GM18907 (cell line): ENCODE measurements around the gene SEMA5B.

Experiments used
- ATAC-seq: cut with Tn5 transposase; IDR thresholded peaks from one replicate; pipeline ENCODE4 v1.9.1; 2021; ENCODE audit warnings: mild to moderate bottlenecking, moderate library complexity; ENCODE audit not compliant: unreplicated experiment

The SEMA5B gene

GRCh38 chr3:122928396-122929187, 99.0 kb downstream of the SEMA5B start:
- ATAC-seq, result no peak

DNA sequence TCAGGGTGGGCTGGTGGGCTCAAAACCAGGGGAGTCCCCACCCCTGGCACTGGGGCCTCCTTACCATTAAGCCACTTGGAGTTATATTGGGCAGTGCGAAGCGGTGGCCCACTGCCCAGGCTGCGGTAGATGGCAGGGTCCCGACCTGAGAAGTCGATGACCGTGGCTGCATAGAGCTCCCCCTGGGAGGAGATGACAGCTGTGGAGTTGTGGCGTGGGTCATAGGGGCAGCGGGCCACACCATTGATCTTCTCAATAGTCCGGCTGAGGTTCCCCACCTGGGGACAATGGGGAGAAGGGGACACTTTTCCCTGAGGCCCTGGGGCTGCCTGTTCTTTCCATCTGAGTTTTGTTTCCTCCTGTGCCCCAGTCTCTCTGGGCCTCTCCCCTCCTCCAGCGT, 99.8 kb downstream of the SEMA5B start:
- ATAC-seq, result no peak

DNA sequence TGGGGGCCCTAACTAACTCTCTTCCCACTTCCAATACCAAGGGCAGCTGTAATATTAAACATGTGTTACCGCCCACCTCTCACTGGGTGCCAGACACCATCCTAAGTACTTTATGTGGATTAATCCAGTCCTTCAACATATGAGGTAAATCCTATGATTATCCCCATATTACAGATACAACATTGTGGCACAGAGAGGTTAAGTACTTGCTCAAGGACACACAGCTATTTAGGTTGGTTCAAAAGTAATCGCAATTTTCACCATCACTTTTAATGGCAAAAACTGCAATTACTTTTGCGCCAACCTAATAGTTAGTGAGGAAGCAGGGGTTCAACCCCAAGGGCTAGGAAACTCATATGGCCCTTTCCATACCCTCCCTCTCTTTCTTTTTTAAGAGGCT, 100.8 kb downstream of the SEMA5B start:
- ATAC-seq, result no peak

GRCh38 chr3:122926322-122926721, 101.2 kb downstream of the SEMA5B start:
- no peak for ATAC-seq

DNA sequence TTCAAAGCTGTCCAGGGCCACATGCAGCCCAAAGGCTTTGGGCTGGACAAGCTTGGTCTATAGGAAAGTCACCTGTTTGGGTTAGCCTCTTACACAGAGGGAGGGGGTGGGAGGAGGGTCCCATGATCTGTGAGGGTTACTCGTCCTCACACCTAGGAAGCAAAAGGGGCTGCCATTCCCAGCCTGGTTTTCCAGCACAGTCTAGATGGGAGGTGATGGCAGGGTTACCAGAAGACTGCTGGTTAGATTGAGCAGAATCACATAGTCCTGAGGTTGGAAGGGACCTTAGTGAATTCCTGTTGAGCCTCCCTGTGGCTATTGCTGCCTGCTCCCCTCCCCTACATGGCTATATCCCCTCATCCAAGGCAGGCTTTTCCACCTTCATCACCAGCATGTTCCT, 101.8 kb downstream of the SEMA5B start:
- ATAC-seq, result no peak

GRCh38 chr3:122924056-122924455, 103.5 kb downstream of the SEMA5B start:
- ATAC-seq, result no peak

GRCh38 chr3:122923611-122924010, 104.0 kb downstream of the SEMA5B start:
- no peak for ATAC-seq

GRCh38 chr3:122921791-122922651, 105.5 kb downstream of the SEMA5B start:
- no peak for ATAC-seq

GRCh38 chr3:122920986-122921385, 106.6 kb downstream of the SEMA5B start:
- ATAC-seq, result no peak

- ATAC-seq, result no peak
These were observed 108.3 kb downstream of the SEMA5B start for GRCh38 chr3:122919291-122919610.

- ATAC-seq, result no peak
These were observed 108.8 kb downstream of the SEMA5B start for GRCh38 chr3:122918576-122919290.

GRCh38 chr3:122917412-122917811, 110.2 kb downstream of the SEMA5B start:
- no peak for ATAC-seq

DNA sequence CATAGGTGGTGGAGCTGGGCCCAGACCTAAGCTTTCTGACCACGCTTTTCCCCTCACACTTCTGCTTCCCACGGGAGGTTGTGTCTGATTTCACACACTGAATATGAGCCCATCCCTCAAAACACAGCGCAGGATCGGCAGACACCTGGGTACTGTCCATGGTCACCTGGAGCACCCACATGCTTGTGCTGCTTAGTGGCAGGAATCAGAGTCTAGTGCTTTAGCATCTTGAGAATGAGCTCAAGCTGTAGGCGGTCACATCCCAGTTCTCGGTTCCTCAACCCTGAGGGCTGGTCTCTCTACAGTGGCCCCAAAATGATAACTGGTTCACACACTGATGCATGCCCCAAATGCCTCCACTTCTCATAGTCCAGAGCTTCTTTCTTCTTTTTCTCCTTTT, 111.0 kb downstream of the SEMA5B start:
- ATAC-seq, result peak; percentile 54

DNA sequence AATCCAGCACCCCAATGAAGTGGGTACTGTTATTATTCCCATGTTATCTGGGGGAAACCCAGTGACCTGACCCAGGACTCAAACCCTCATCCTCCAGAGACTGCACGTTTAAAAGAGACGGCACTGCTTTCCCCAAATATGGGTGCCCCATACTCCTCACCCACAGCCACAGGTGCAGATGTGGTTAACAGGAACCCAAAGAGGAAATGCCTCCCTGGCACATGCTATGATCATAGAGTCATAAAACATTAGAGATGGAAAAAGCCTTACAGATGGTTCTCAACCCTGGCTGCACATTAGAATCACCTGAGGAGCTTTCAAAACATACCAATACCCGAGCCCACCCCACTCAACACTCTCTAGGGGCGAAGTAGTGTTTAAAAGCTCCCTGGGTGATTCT, 111.5 kb downstream of the SEMA5B start:
- ATAC-seq, result peak; percentile 7

GRCh38 chr3:122915300-122916055, 112.1 kb downstream of the SEMA5B start:
- ATAC-seq, result no peak

DNA sequence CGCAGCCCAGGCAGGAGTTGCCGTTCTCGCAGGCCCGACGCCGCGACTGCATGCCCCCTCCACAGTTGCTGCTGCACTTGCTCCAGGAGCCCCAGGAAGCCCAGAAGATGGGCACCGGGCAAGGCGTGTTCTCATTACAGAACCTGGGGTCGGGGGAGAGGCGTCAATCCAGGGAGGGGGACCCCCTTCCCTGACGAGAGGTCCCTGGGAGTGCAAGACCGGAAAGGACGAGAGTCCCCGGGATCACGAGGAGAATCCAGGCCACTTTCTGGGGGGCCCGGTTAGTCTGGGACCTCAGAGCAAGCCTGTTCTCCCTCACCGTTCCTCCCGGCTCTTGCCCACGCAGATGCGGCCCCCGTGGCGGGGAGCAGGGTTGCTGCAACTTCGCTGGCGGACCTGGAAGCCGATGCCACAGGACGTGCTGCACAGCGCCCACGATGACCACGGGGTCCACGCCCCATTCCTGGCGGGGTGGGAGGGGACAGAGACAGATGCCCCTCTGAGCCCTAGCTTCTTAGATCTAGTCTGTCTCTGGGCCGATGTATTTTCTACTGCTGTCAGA, 113.9 kb downstream of the SEMA5B start:
- ATAC-seq, result no peak

GRCh38 chr3:122912772-122913538, 114.6 kb downstream of the SEMA5B start:
- no peak for ATAC-seq

GRCh38 chr3:122911901-122912300, 115.7 kb downstream of the SEMA5B start:
- no peak for ATAC-seq

GRCh38 chr3:122908251-122908650, 119.3 kb downstream of the SEMA5B start:
- ATAC-seq, result no peak

DNA sequence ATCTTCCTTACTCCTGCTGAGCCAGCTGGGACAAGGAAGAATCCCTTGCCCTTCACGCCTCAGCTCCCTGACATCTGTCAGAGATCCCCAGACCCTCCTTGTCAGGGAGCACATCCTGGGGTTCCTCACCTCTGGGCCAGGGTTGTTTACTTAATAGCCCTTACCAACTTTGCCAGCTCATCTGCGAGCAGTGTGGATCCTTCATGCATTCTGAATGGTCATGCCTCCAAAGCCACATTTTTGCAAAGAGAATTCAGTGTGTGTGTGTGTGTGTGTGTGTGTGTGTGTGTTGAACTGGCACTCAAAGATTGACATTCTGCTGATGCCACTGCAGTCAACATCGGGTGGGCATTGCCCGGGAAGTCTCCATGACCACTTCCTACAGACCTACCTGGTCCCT, 120.1 kb downstream of the SEMA5B start:
- no peak for ATAC-seq
